Suprapubic skin (tissue), 4 donors: ENCODE data around the gene CACNG6.

ENCODE experiments used
- CTCF ChIP-seq, 2 donors: fragments of 200-600 bp in 1 of 2; fragments of 450-650 bp in 1 of 2; sonication (generic) in 1 of 2; IDR thresholded peaks; one replicate each; pipeline ENCODE4 v1.5.1; 2016 to 2019; ENCODE audit warnings: antibody characterized with exemption in 2 of 2, mild to moderate bottlenecking in 1 of 2, moderate library complexity in 1 of 2
- POLR2A ChIP-seq, 2 donors: fragments of 450-650 bp; IDR thresholded peaks; one replicate each; pipeline ENCODE4 v1.6.1; 2017; ENCODE audit warnings: antibody characterized with exemption in 2 of 2, mild to moderate bottlenecking in 2 of 2, moderate library complexity in 2 of 2
- POLR2AphosphoS5 ChIP-seq, 3 donors: sonication (generic); formaldehyde crosslinking; IDR thresholded peaks; one replicate each; pipeline ENCODE4 v1.6.1; 2017; ENCODE audit warnings: antibody characterized with exemption in 3 of 3

- TF ChIP-seq POLR2AphosphoS5 (IDR thresholded peaks at IDR 0.05) (no peak), POLR2A (IDR thresholded peaks at IDR 0.05) (no peak), CTCF (IDR thresholded peaks at IDR 0.05) (no peak)
Observed at GRCh38 chr19:53945441-53945840, 46.0 kb upstream of the CACNG6 start.
